Measurements from ENCODE around the gene REM1. TPM values are rescaled to one million over a fixed set of nuclear protein-coding genes. Genes with fewer than 3 reads are reported as not detected.

Gene REM1
- polyA plus RNA-seq, 3 donors: 0.57 to 0.67 (median 0.60) TPM

GRCh38 chr20:31476643-31477215, 1.6 kb downstream of the REM1 start:
- DNase-seq (ENCODE audit: low read depth in 3 of 3, low spot score in 2 of 3): no peak

GRCh38 chr20:31484001-31484400, 8.9 kb downstream of the REM1 start:
- DNase-seq (ENCODE audit: low read depth in 3 of 3, low spot score in 2 of 3): no peak

- DNase-seq (ENCODE audit: low read depth in 3 of 3, low spot score in 2 of 3): peak in 2 of 3 donors; percentile 23 to 62
These were observed 10.6 kb downstream of the REM1 start for GRCh38 chr20:31485450-31486339.

GRCh38 chr20:31488115-31488514, 13.0 kb downstream of the REM1 start:
- no peak for DNase-seq (ENCODE audit: low read depth in 3 of 3, low spot score in 2 of 3)

- DNase-seq (ENCODE audit: low read depth in 3 of 3, low spot score in 2 of 3): no peak
These were observed 14.1 kb downstream of the REM1 start for GRCh38 chr20:31489152-31489551.

GRCh38 chr20:31490752-31491151, 15.7 kb downstream of the REM1 start:
- no peak for DNase-seq (ENCODE audit: low read depth in 3 of 3, low spot score in 2 of 3)

GRCh38 chr20:31494131-31494530, 19.0 kb downstream of the REM1 start:
- no peak for DNase-seq (ENCODE audit: low read depth in 3 of 3, low spot score in 2 of 3)

GRCh38 chr20:31496761-31497295, 21.7 kb downstream of the REM1 start:
- no peak for DNase-seq (ENCODE audit: low read depth in 3 of 3, low spot score in 2 of 3)

- no peak for DNase-seq (ENCODE audit: low read depth in 3 of 3, low spot score in 2 of 3)
These were observed 22.9 kb downstream of the REM1 start for GRCh38 chr20:31497838-31498540.

GRCh38 chr20:31500527-31500926, 25.4 kb downstream of the REM1 start:
- DNase-seq (ENCODE audit: low read depth in 3 of 3, low spot score in 2 of 3): no peak

GRCh38 chr20:31502884-31503673, 28.0 kb downstream of the REM1 start:
- peak in 2 of 3 donors; percentile 55 to 63 for DNase-seq (ENCODE audit: low read depth in 3 of 3, low spot score in 2 of 3)

GRCh38 chr20:31505903-31506302, 30.8 kb downstream of the REM1 start:
- no peak for DNase-seq (ENCODE audit: low read depth in 3 of 3, low spot score in 2 of 3)

GRCh38 chr20:31508517-31509244, 33.6 kb downstream of the REM1 start:
- no peak for DNase-seq (ENCODE audit: low read depth in 3 of 3, low spot score in 2 of 3)

- peak; percentile 80 to 93 (median 86) for DNase-seq (ENCODE audit: low read depth in 3 of 3, low spot score in 2 of 3)
These were observed 39.3 kb downstream of the REM1 start, which contains the start of gene HM13 for GRCh38 chr20:31514154-31515071. Gene HM13 (plus strand): TSS chr20:31514442. CDS start chr20:31514552, 110 bp downstream.

- DNase-seq (ENCODE audit: low read depth in 3 of 3, low spot score in 2 of 3): no peak
These were observed 40.1 kb downstream of the REM1 start for GRCh38 chr20:31515072-31515774.

GRCh38 chr20:31515775-31516107, 40.7 kb downstream of the REM1 start:
- no peak for DNase-seq (ENCODE audit: low read depth in 3 of 3, low spot score in 2 of 3)

- no peak for DNase-seq (ENCODE audit: low read depth in 3 of 3, low spot score in 2 of 3)
These were observed 41.1 kb downstream of the REM1 start for GRCh38 chr20:31516166-31516565.

- DNase-seq (ENCODE audit: low read depth in 3 of 3, low spot score in 2 of 3): no peak
These were observed 41.6 kb downstream of the REM1 start for GRCh38 chr20:31516651-31517050.

All from right renal cortex interstitium (tissue), 3 donors.